ENCODE data around the gene COX7A2.

- TF ChIP-seq BHLHE40 (IDR thresholded peaks at IDR 0.05; ENCODE audit: low read depth, low read length), result no peak
- no peak for TF ChIP-seq CTCF (conservative IDR thresholded peaks at IDR 0.05; ENCODE audit: low read depth, low read length)
- TF ChIP-seq POLR2A (IDR thresholded peaks at IDR 0.05; ENCODE audit: low read depth, low read length), result no peak
- no peak for TF ChIP-seq CHD1 (IDR thresholded peaks at IDR 0.05; ENCODE audit: low read depth, low read length)
- no peak for TF ChIP-seq MAZ (IDR thresholded peaks at IDR 0.05; ENCODE audit: borderline replicate concordance, low read depth, low read length)
- TF ChIP-seq ELK1 (IDR thresholded peaks at IDR 0.05; ENCODE audit: borderline replicate concordance, low read depth, low read length), result no peak
- no peak for TF ChIP-seq MAFK (IDR thresholded peaks at IDR 0.05; ENCODE audit: low read depth, low read length)
- TF ChIP-seq NFE2L2 (IDR thresholded peaks at IDR 0.05; ENCODE audit: low read depth, low read length), result no peak
- no peak for TF ChIP-seq MXI1 (IDR thresholded peaks at IDR 0.05; ENCODE audit: borderline replicate concordance, low read depth, low read length)
Observed at GRCh38 chr6:75233092-75233615, 10.4 kb downstream of the COX7A2 start.
